ENCODE measurements around the gene CCNY. TPM values are rescaled to one million over a fixed set of nuclear protein-coding genes. Genes with fewer than 3 reads are reported as not detected.

Gene CCNY
- polyA plus RNA-seq, 1 experiment, result 39.0 TPM

DNA sequence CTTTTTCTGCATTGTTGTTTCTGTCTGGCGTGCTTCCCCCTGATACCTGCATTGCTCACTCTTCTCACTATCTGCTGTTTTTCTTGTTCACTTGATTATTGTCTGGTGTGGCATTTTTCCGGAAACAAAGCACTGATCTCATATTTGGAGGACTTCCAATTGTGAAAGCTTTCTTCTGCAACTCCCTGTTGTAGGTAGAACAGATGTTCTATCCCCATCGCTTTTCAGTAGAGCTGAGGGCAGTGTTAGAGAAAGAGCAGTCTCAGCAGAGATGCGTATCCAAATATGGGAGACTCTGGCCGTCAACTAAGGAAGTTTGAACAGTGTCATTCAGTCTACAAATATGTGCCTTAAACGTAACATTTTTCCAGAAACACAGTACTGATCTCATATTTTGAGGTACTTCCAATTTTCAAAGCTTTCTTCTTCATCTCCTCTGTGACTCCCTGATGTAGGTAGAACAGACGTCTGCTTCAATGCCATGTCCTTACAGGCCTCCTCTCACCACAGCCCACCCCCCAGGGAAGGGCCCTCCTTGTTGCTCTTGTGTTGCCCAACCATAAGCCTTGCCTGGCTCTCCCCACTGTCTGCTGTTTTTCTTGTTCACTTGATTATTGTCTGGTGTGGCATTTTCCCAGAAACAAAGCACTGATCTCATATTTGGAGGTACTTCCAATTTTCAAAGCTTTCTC lies 241.8 kb downstream of the CCNY start:
- Histone ChIP-seq H3K27me3 (ENCODE audit: control insufficient read depth, insufficient read depth, low read length) (no peaks in the 10 kb centered on the region; the same call in 1 of the 2 replicates), H3K4me3 (ENCODE audit: low read depth, low read length) (no peak overlapping the region), H3K36me3 (ENCODE audit: control insufficient read depth, insufficient read depth, low read length) (peaks cover 1% of the 10 kb centered on the region; the same call in 1 of the 2 replicates)
- ChIA-PET CTCF (interaction anchor here (0.6 to 0.8 kb wide), 3 partner anchors 16 to 368 kb away, joined by 3 read pairs; no protein-coding TSS in a partner anchor), POLR2A (no interaction called here)
- TF ChIP-seq CTCF (IDR thresholded peaks at IDR 0.05; ENCODE audit: insufficient read depth, low read depth, low read length), result no peak
- no peak for DNase-seq (ENCODE audit: low read depth)

- Histone ChIP-seq H3K4me3 (ENCODE audit: low read depth, low read length) (no peak overlapping the region), H3K27me3 (ENCODE audit: control insufficient read depth, insufficient read depth, low read length) (no peaks in the 10 kb centered on the region; the same call in 1 of the 2 replicates), H3K36me3 (ENCODE audit: control insufficient read depth, insufficient read depth, low read length) (peaks cover 1% of the 10 kb centered on the region; the same call in 1 of the 2 replicates)
- TF ChIP-seq CTCF (IDR thresholded peaks at IDR 0.05; ENCODE audit: insufficient read depth, low read depth, low read length), result no peak
- POLR2A ChIA-PET, result no interaction called here
- CTCF ChIA-PET, result interaction anchor here (0.6 to 0.8 kb wide), 3 partner anchors 16 to 369 kb away, joined by 3 read pairs; no protein-coding TSS in a partner anchor
- no peak for DNase-seq (ENCODE audit: low read depth)
These were observed 242.3 kb downstream of the CCNY start for GRCh38 chr10:35578618-35578956.

DNA sequence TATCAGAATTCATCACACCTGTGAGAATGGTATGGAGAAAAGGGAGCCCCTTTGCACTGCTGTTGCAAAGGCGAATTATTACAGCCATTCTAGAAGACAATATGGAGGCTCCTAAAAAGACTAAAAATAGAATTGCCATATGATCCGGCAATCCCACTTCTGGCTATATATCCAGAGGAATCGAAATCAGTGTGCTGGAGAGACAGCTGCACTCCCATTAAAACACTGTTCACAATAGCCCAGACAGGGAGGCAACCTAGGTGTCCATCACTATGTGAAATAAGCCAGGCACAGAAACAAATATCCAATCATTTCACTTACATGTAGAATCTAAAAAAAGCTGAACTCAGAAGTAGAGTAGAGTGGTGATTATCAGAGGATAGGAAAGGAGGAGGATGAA lies 242.8 kb downstream of the CCNY start:
- TF ChIP-seq CTCF (IDR thresholded peaks at IDR 0.05; ENCODE audit: insufficient read depth, low read depth, low read length), result no peak
- ChIA-PET POLR2A (no interaction called here), CTCF (interaction anchor here (0.6 to 1.5 kb wide), 4 partner anchors 12 to 369 kb away, joined by 3 read pairs; no protein-coding TSS in a partner anchor)
- Histone ChIP-seq H3K27me3 (ENCODE audit: control insufficient read depth, insufficient read depth, low read length) (peaks cover under 1% of the 10 kb centered on the region; the same call in 1 of the 2 replicates), H3K36me3 (ENCODE audit: control insufficient read depth, insufficient read depth, low read length) (peaks cover 1% of the 10 kb centered on the region; the same call in 1 of the 2 replicates), H3K4me3 (ENCODE audit: low read depth, low read length) (no peak overlapping the region)
- DNase-seq (ENCODE audit: low read depth), result no peak

DNA sequence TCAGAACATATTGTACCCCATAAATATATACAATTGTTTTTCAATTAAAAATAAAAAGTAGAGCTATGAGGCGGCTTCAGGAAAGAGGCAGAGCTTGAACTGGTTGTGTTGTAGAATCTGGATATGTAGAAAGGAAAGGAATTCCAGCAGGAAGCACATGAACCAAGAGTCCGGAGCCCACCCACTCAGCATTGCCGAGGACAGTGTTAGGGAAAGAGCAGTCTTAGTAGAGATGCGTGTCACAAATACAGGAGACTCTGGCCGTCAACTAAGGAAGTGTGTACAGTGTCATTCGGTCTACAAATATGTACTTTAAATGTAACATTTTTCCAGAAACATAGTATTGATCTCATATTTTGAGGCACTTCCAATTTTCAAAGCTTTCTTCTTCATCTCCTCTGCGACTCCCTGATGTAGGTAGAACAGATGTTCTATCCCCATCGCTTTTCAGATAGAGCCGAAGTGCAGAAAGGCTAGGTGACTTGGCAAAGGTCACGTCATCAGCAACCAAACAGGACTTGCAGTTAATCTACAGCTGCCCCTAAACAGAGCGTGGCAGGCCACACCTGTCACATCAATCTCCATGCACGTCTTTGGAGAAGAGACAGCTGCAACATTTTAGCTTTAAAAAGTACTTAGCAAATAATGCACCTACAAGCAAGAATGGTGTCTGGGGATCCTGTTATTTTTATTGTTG lies 243.6 kb downstream of the CCNY start:
- ChIA-PET POLR2A (no interaction called here), CTCF (interaction anchor here (1.0 to 1.5 kb wide), 2 partner anchors 12 to 18 kb away, joined by 3 read pairs; no protein-coding TSS in a partner anchor)
- H3K36me3 ChIP-seq (ENCODE audit: control insufficient read depth, insufficient read depth, low read length), result no peaks in the 10 kb centered on the region
- no peak overlapping the region for H3K4me3 ChIP-seq (ENCODE audit: low read depth, low read length)
- DNase-seq (ENCODE audit: low read depth), result no peak
- H3K27me3 ChIP-seq (ENCODE audit: control insufficient read depth, insufficient read depth, low read length), result peaks cover 1% of the 10 kb centered on the region; the same call in 1 of the 2 replicates
- no peak for TF ChIP-seq CTCF (IDR thresholded peaks at IDR 0.05; ENCODE audit: insufficient read depth, low read depth, low read length)

- DNase-seq (ENCODE audit: low read depth), result no peak
- Histone ChIP-seq H3K4me3 (ENCODE audit: low read depth, low read length) (no peak overlapping the region), H3K36me3 (ENCODE audit: control insufficient read depth, insufficient read depth, low read length) (no peaks in the 10 kb centered on the region), H3K27me3 (ENCODE audit: control insufficient read depth, insufficient read depth, low read length) (peaks cover 4% of the 10 kb centered on the region)
- POLR2A ChIA-PET, result no interaction called here
- no peak for TF ChIP-seq CTCF (IDR thresholded peaks at IDR 0.05; ENCODE audit: insufficient read depth, low read depth, low read length)
- CTCF ChIA-PET, result interaction anchor here (0.5 to 1.5 kb wide), 3 partner anchors 11 to 1290 kb away, joined by 3 to 4 read pairs (median 3); no protein-coding TSS in a partner anchor
These were observed 244.1 kb downstream of the CCNY start for GRCh38 chr10:35580423-35580770.

Data from BJ (cell line).